ENCODE measurements around the gene NUCB2.

NUCB2 gene

GRCh38 chr11:17293311-17293710 lies 16.8 kb downstream of the NUCB2 start:
- TF ChIP-seq ZBTB7A (IDR thresholded peaks at IDR 0.05; ENCODE audit: low read depth) (no peak), CREB1 (IDR thresholded peaks at IDR 0.05; ENCODE audit: low read depth) (no peak), CEBPB (IDR thresholded peaks at IDR 0.05) (no peak), YY1 (IDR thresholded peaks at IDR 0.05; ENCODE audit: low read depth) (no peak), EP300 (IDR thresholded peaks at IDR 0.05; ENCODE audit: borderline replicate concordance) (no peak), FOXM1 (IDR thresholded peaks at IDR 0.05; ENCODE audit: borderline replicate concordance, low read depth) (no peak), EGR1 (IDR thresholded peaks at IDR 0.05) (no peak), MAX (IDR thresholded peaks at IDR 0.05) (no peak)
- TF ChIP-seq, protein P1, sequence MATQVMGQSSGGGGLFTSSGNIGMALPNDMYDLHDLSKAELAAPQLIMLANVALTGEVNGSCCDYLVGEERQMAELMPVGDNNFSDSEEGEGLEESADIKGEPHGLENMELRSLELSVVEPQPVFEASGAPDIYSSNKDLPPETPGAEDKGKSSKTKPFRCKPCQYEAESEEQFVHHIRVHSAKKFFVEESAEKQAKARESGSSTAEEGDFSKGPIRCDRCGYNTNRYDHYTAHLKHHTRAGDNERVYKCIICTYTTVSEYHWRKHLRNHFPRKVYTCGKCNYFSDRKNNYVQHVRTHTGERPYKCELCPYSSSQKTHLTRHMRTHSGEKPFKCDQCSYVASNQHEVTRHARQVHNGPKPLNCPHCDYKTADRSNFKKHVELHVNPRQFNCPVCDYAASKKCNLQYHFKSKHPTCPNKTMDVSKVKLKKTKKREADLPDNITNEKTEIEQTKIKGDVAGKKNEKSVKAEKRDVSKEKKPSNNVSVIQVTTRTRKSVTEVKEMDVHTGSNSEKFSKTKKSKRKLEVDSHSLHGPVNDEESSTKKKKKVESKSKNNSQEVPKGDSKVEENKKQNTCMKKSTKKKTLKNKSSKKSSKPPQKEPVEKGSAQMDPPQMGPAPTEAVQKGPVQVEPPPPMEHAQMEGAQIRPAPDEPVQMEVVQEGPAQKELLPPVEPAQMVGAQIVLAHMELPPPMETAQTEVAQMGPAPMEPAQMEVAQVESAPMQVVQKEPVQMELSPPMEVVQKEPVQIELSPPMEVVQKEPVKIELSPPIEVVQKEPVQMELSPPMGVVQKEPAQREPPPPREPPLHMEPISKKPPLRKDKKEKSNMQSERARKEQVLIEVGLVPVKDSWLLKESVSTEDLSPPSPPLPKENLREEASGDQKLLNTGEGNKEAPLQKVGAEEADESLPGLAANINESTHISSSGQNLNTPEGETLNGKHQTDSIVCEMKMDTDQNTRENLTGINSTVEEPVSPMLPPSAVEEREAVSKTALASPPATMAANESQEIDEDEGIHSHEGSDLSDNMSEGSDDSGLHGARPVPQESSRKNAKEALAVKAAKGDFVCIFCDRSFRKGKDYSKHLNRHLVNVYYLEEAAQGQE (IDR thresholded peaks at IDR 0.05; ENCODE audit: low read depth), result no peak

DNA sequence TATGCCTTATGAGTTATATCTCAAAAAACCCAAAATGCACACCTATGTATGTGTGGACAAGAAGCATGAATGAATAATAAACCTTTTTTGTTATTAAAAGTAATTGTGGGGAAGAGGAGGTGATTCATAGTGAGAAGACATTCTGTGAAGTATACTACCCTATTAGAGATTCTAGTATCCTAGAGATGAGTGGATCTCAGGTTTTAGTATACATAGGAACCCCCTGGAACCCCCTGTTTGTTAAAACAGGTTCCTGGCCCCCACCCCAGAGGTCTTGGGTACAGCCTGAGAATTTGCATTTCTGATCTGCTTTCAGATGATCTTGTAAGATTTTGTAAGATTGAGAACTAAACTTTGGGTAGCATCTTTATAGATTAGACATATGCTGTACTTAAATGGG lies 17.5 kb downstream of the NUCB2 start:
- TF ChIP-seq CREB1 (IDR thresholded peaks at IDR 0.05; ENCODE audit: low read depth), result no peak
- TF ChIP-seq EP300 (IDR thresholded peaks at IDR 0.05; ENCODE audit: borderline replicate concordance), result no peak
- TF ChIP-seq, protein P2, sequence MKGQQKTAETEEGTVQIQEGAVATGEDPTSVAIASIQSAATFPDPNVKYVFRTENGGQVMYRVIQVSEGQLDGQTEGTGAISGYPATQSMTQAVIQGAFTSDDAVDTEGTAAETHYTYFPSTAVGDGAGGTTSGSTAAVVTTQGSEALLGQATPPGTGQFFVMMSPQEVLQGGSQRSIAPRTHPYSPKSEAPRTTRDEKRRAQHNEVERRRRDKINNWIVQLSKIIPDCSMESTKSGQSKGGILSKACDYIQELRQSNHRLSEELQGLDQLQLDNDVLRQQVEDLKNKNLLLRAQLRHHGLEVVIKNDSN (IDR thresholded peaks at IDR 0.05), result no peak
- no peak for TF ChIP-seq MAX (IDR thresholded peaks at IDR 0.05)
- no peak for TF ChIP-seq ZBTB7A (IDR thresholded peaks at IDR 0.05; ENCODE audit: low read depth)
- TF ChIP-seq EGR1 (IDR thresholded peaks at IDR 0.05), result no peak
- no peak for TF ChIP-seq TCF12 (IDR thresholded peaks at IDR 0.05; ENCODE audit: low read depth)
- TF ChIP-seq TEAD4 (IDR thresholded peaks at IDR 0.05), result no peak
- TF ChIP-seq, protein P1 (IDR thresholded peaks at IDR 0.05; ENCODE audit: low read depth), result no peak
- TF ChIP-seq TAF1 (IDR thresholded peaks at IDR 0.05; ENCODE audit: low read depth), result no peak
- no peak for TF ChIP-seq CEBPB (IDR thresholded peaks at IDR 0.05)
- no peak for TF ChIP-seq RAD21 (IDR thresholded peaks at IDR 0.05; ENCODE audit: low read depth)
- no peak for TF ChIP-seq YY1 (IDR thresholded peaks at IDR 0.05; ENCODE audit: low read depth)
- TF ChIP-seq NFIC (IDR thresholded peaks at IDR 0.05), result no peak
- no peak for TF ChIP-seq FOXM1 (IDR thresholded peaks at IDR 0.05; ENCODE audit: borderline replicate concordance, low read depth)

GRCh38 chr11:17296852-17297559 lies 20.5 kb downstream of the NUCB2 start:
- TF ChIP-seq EGR1 (IDR thresholded peaks at IDR 0.05) (no peak), MAX (IDR thresholded peaks at IDR 0.05) (no peak), TAF1 (IDR thresholded peaks at IDR 0.05; ENCODE audit: low read depth) (no peak), NFIC (IDR thresholded peaks at IDR 0.05) (no peak), RAD21 (IDR thresholded peaks at IDR 0.05; ENCODE audit: low read depth) (no peak), YY1 (IDR thresholded peaks at IDR 0.05; ENCODE audit: low read depth) (no peak), CEBPB (IDR thresholded peaks at IDR 0.05) (no peak), ZBTB7A (IDR thresholded peaks at IDR 0.05; ENCODE audit: low read depth) (no peak), TEAD4 (IDR thresholded peaks at IDR 0.05) (no peak), CREB1 (IDR thresholded peaks at IDR 0.05; ENCODE audit: low read depth) (no peak), FOXM1 (IDR thresholded peaks at IDR 0.05; ENCODE audit: borderline replicate concordance, low read depth) (no peak)
- TF ChIP-seq, protein P2 (IDR thresholded peaks at IDR 0.05), result no peak

GRCh38 chr11:17298302-17298701 lies 21.8 kb downstream of the NUCB2 start:
- no peak for TF ChIP-seq NFIC (IDR thresholded peaks at IDR 0.05)
- no peak for TF ChIP-seq TAF1 (IDR thresholded peaks at IDR 0.05; ENCODE audit: low read depth)
- TF ChIP-seq, protein P2 (IDR thresholded peaks at IDR 0.05), result no peak
- TF ChIP-seq EGR1 (IDR thresholded peaks at IDR 0.05), result no peak
- no peak for TF ChIP-seq TEAD4 (IDR thresholded peaks at IDR 0.05)
- no peak for TF ChIP-seq ZBTB7A (IDR thresholded peaks at IDR 0.05; ENCODE audit: low read depth)
- no peak for TF ChIP-seq MAX (IDR thresholded peaks at IDR 0.05)
- TF ChIP-seq, protein P1 (IDR thresholded peaks at IDR 0.05; ENCODE audit: low read depth), result no peak
- TF ChIP-seq TCF12 (IDR thresholded peaks at IDR 0.05; ENCODE audit: low read depth), result no peak
- TF ChIP-seq EP300 (IDR thresholded peaks at IDR 0.05; ENCODE audit: borderline replicate concordance), result no peak
- TF ChIP-seq YY1 (IDR thresholded peaks at IDR 0.05; ENCODE audit: low read depth), result no peak
- no peak for TF ChIP-seq FOXM1 (IDR thresholded peaks at IDR 0.05; ENCODE audit: borderline replicate concordance, low read depth)
- no peak for TF ChIP-seq CEBPB (IDR thresholded peaks at IDR 0.05)
- no peak for TF ChIP-seq RAD21 (IDR thresholded peaks at IDR 0.05; ENCODE audit: low read depth)
- TF ChIP-seq CREB1 (IDR thresholded peaks at IDR 0.05; ENCODE audit: low read depth), result no peak
